Tibial artery (tissue), 4 donors: ENCODE data around the gene NRXN3.

Experiments used
- DNase-seq, 2 donors: peaks; one replicate each; pipeline ENCODE4 v3.0.0-alpha.2; 2019
- H3K27ac ChIP-seq, 2 donors: fragments of 200-600 bp; sonication (generic) in 1 of 2; 1 replicate in 1 of 2; 2 replicates in 1 of 2; pipeline ENCODE4 v1.5.1; 2018 to 2019; ENCODE audit warnings: mild to moderate bottlenecking in 1 of 2
- H3K27me3 ChIP-seq, 2 donors: fragments of 200-600 bp; sonication (generic) in 1 of 2; one replicate each; pipeline versions ENCODE4 v1.5.1 to v1.6.0; 2016 to 2019
- H3K36me3 ChIP-seq, 3 donors: fragments of 200-600 bp; sonication (generic) in 2 of 3; one replicate each; pipeline ENCODE4 v1.5.1; 2016 to 2019; ENCODE audit warnings: mild to moderate bottlenecking in 2 of 3
- H3K4me1 ChIP-seq, 4 donors: fragments of 200-600 bp; sonication (generic) in 2 of 4; 1 replicate in 3 of 4; 2 replicates in 1 of 4; pipeline ENCODE4 v1.5.1; 2016 to 2019
- H3K4me3 ChIP-seq, 2 donors: fragments of 200-600 bp; sonication (generic) in 1 of 2; 1 replicate in 1 of 2; 2 replicates in 1 of 2; pipeline ENCODE4 v1.5.1; 2018 to 2019; ENCODE audit warnings: mild to moderate bottlenecking in 2 of 2
- H3K9me3 ChIP-seq, 3 donors: fragments of 200-600 bp; sonication (generic) in 1 of 3; one replicate each; pipeline ENCODE4 v1.5.1; 2016 to 2019
- CTCF ChIP-seq, 2 experiments: fragments of 200-600 bp in 1 of 2; fragments of 450-650 bp in 1 of 2; IDR thresholded peaks; one replicate each; pipeline ENCODE4 v1.5.1; 2017 to 2019; ENCODE audit warnings: antibody characterized with exemption in 2 of 2, mild to moderate bottlenecking in 1 of 2, moderate library complexity in 1 of 2
- intact Hi-C: fragments of 100-400 bp; cut with DNase I; formaldehyde crosslinking; loops from one replicate; pipeline ENCODE4 v1.15.0; 2023; ENCODE audit warnings: low total_unique reads

The NRXN3 gene

GRCh38 chr14:78363008-78363407 lies 192.8 kb downstream of the NRXN3 start:
- TF ChIP-seq CTCF (IDR thresholded peaks at IDR 0.05), result no peak
- intact Hi-C loops, result no loop called here
- DNase-seq, result no peak

GRCh38 chr14:78367355-78367754 lies 197.2 kb downstream of the NRXN3 start:
- DNase-seq, result no peak
- H3K27ac ChIP-seq, result no peak overlapping the region
- TF ChIP-seq CTCF (IDR thresholded peaks at IDR 0.05), result no peak
- H3K9me3 ChIP-seq, result no peaks in the 10 kb centered on the region
- H3K4me1 ChIP-seq, result no peaks in the 10 kb centered on the region
- H3K27me3 ChIP-seq, result no peaks in the 10 kb centered on the region
- H3K36me3 ChIP-seq, result no peaks in the 10 kb centered on the region
- no peak overlapping the region for H3K4me3 ChIP-seq
- intact Hi-C loops, result no loop called here

More at GRCh38 chr14:78363008-78363407, 192.8 kb downstream of the NRXN3 start:
- Histone ChIP-seq H3K27ac (no peak overlapping the region), H3K36me3 (no peaks in the 10 kb centered on the region), H3K9me3 (no peaks in the 10 kb centered on the region), H3K4me3 (no peak overlapping the region), H3K27me3 (no peaks in the 10 kb centered on the region), H3K4me1 (no peaks in the 10 kb centered on the region)

GRCh38 chr14:78383060-78383459 lies 212.9 kb downstream of the NRXN3 start:
- no peaks in the 10 kb centered on the region for H3K36me3 ChIP-seq
- intact Hi-C loops, result no loop called here
- no peak for TF ChIP-seq CTCF (IDR thresholded peaks at IDR 0.05)
- DNase-seq, result no peak
- no peak overlapping the region for H3K27ac ChIP-seq
- H3K27me3 ChIP-seq, result no peaks in the 10 kb centered on the region
- no peak overlapping the region for H3K4me3 ChIP-seq
- peaks cover 0 to 3% (median 0%) of the 10 kb centered on the region in 3 donors for H3K9me3 ChIP-seq
- no peaks in the 10 kb centered on the region for H3K4me1 ChIP-seq

GRCh38 chr14:78398216-78398615 lies 228.0 kb downstream of the NRXN3 start:
- H3K9me3 ChIP-seq, result no peaks in the 10 kb centered on the region
- no peaks in the 10 kb centered on the region for H3K36me3 ChIP-seq
- no peaks in the 10 kb centered on the region for H3K27me3 ChIP-seq
- no peak overlapping the region for H3K4me3 ChIP-seq
- DNase-seq, result no peak
- intact Hi-C loops, result no loop called here
- TF ChIP-seq CTCF (IDR thresholded peaks at IDR 0.05), result no peak
- H3K27ac ChIP-seq, result no peak overlapping the region
- no peaks in the 10 kb centered on the region for H3K4me1 ChIP-seq

- H3K36me3 ChIP-seq, result no peaks in the 10 kb centered on the region
- no peak for DNase-seq
- no peaks in the 10 kb centered on the region for H3K4me1 ChIP-seq
- intact Hi-C loops, result no loop called here
- no peak for TF ChIP-seq CTCF (IDR thresholded peaks at IDR 0.05)
- no peak overlapping the region for H3K4me3 ChIP-seq
- H3K27me3 ChIP-seq, result no peaks in the 10 kb centered on the region
- H3K9me3 ChIP-seq, result no peaks in the 10 kb centered on the region
- no peak overlapping the region for H3K27ac ChIP-seq
These were observed 229.2 kb downstream of the NRXN3 start for GRCh38 chr14:78399316-78399889.

- H3K9me3 ChIP-seq, result no peaks in the 10 kb centered on the region
- DNase-seq, result no peak
- peaks cover 0 to 6% of the 10 kb centered on the region in 2 donors for H3K27me3 ChIP-seq
- no peaks in the 10 kb centered on the region for H3K36me3 ChIP-seq
- no peak overlapping the region for H3K27ac ChIP-seq
- no peak overlapping the region for H3K4me3 ChIP-seq
- intact Hi-C loops, result no loop called here
- TF ChIP-seq CTCF (IDR thresholded peaks at IDR 0.05), result no peak
- no peaks in the 10 kb centered on the region for H3K4me1 ChIP-seq
These were observed 231.7 kb downstream of the NRXN3 start for GRCh38 chr14:78401866-78402265.
